H7 (cell line): ENCODE results near the gene DMXL2. TPM values are rescaled to one million over a fixed set of nuclear protein-coding genes. Genes with fewer than 3 reads are reported as not detected.
A peak's percentile ranks its signal among the peaks of the same experiment; 100 is the strongest.

Experiments
- DNase-seq: peaks from one replicate; pipeline ENCODE4 v3.0.0; 2012
- H3K27me3 ChIP-seq: 2 replicates; pipeline ENCODE4 v1.6.0; 2011; ENCODE audit warnings: mild to moderate bottlenecking, low read length; ENCODE audit not compliant: control insufficient read depth, insufficient read depth
- H3K36me3 ChIP-seq: replicated peaks from 2 replicates; pipeline ENCODE4 v1.5.1; 2011; ENCODE audit warnings: low read length; ENCODE audit not compliant: control insufficient read depth, insufficient read depth
- H3K4me3 ChIP-seq: 2 replicates; pipeline ENCODE4 v1.5.1; 2011; ENCODE audit warnings: low read depth, mild to moderate bottlenecking, control low read depth, low read length, moderate library complexity; ENCODE audit not compliant: insufficient read depth
- total RNA-seq: library from RNA; depleted of rRNA; stranded (reverse); fragments of >200 nt; shearing (Covaris generic); gene quantifications from 2 replicates; pipeline ENCODE4 v1.2.3, GENCODE V29; 2014; rRNA removed

DMXL2 gene
- total RNA-seq, 1 experiment from 2014 or later: 17.1 TPM

- H3K36me3 ChIP-seq: no peaks in the 10 kb centered on the region
- H3K4me3 ChIP-seq: no peak overlapping the region
- no peaks in the 10 kb centered on the region for H3K27me3 ChIP-seq
- no peak for DNase-seq
Observed at GRCh38 chr15:51403946-51404695, 218.4 kb downstream of the DMXL2 start.

- Histone ChIP-seq H3K36me3 (no peaks in the 10 kb centered on the region), H3K4me3 (no peak overlapping the region), H3K27me3 (no peaks in the 10 kb centered on the region)
- DNase-seq: no peak
Observed at GRCh38 chr15:51403072-51403878, 219.3 kb downstream of the DMXL2 start.

GRCh38 chr15:51401872-51402517 is 220.6 kb downstream of the DMXL2 start:
- Histone ChIP-seq H3K4me3 (no peak overlapping the region), H3K27me3 (no peaks in the 10 kb centered on the region), H3K36me3 (no peaks in the 10 kb centered on the region)
- DNase-seq: peak; percentile 78

- Histone ChIP-seq H3K4me3 (no peak overlapping the region), H3K27me3 (no peaks in the 10 kb centered on the region), H3K36me3 (no peaks in the 10 kb centered on the region)
- no peak for DNase-seq
Observed at GRCh38 chr15:51401051-51401780, 221.4 kb downstream of the DMXL2 start.

DNA sequence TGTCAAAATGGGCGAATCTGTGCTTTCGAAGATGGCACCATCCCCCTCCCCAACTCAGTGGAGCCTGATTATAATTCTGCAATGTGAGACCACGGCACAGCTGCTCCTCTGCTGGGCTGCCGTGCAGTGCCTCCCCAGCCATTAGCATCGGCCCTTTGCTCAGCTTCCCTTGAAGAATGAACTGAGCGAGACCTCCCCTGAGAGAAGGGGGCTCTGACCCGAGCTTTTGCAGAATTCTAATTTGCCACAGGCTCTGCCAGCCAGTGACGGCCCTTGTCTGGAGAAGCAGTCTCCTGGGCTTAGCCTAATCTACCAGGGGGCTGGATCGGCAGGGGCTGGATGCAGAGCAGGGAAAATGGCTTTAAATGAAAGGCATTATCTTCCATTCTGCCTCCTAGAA is 223.9 kb downstream of the DMXL2 start:
- DNase-seq: no peak
- H3K4me3 ChIP-seq: no peak overlapping the region
- H3K27me3 ChIP-seq: no peaks in the 10 kb centered on the region
- no peaks in the 10 kb centered on the region for H3K36me3 ChIP-seq

Other genes starting within 250 kb of the DMXL2 start
- 8.9 and 19.0 TPM in 2 replicates for gene SCG3, start 58.7 kb upstream of the DMXL2 start, total RNA-seq
- gene LYSMD2, start 114.9 kb upstream of the DMXL2 start, total RNA-seq: 1.2 and 1.5 TPM in 2 replicates
- gene TMOD2, start 128.8 kb upstream of the DMXL2 start, total RNA-seq: 1.2 and 1.3 TPM in 2 replicates
- gene TMOD3, start 206.9 kb upstream of the DMXL2 start, total RNA-seq: 28.4 and 35.6 TPM in 2 replicates